ENCODE data around the gene CD80. TPM values are rescaled to one million over a fixed set of nuclear protein-coding genes. Genes with fewer than 3 reads are reported as not detected.

Gene CD80
- total RNA-seq, 4 donors from 2014 or later: 2.4 to 13.8 TPM; not detected in 2

DNA sequence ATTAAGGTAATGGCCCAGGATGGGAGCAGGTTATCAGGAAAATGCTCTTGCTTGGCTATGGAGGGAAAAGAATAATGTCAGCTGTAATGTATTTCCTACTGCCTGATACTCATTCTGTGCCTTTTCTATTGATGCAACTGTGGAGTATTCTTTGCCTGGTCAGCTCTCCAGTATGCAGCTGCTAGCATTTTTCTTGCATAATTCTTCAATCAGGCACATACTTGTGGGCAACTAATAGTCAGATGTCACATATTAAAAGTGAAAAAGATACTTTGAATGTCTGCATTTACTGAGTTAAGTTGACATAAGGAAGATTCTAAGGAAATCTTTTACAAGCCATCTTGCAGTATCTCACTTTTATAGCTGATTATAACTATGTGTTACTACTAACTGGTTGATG is 29.5 kb downstream of the CD80 start:
- Histone ChIP-seq H3K9me3 (no peaks in the 10 kb centered on the region), H3K27me3 (no peaks in the 10 kb centered on the region), H3K36me3 (no peaks in the 10 kb centered on the region), H3K27ac (no peak overlapping the region), H3K4me1 (no peaks in the 10 kb centered on the region), H3K4me3 (no peak overlapping the region)
- DNase-seq: no peak
- TF ChIP-seq, protein P1, sequence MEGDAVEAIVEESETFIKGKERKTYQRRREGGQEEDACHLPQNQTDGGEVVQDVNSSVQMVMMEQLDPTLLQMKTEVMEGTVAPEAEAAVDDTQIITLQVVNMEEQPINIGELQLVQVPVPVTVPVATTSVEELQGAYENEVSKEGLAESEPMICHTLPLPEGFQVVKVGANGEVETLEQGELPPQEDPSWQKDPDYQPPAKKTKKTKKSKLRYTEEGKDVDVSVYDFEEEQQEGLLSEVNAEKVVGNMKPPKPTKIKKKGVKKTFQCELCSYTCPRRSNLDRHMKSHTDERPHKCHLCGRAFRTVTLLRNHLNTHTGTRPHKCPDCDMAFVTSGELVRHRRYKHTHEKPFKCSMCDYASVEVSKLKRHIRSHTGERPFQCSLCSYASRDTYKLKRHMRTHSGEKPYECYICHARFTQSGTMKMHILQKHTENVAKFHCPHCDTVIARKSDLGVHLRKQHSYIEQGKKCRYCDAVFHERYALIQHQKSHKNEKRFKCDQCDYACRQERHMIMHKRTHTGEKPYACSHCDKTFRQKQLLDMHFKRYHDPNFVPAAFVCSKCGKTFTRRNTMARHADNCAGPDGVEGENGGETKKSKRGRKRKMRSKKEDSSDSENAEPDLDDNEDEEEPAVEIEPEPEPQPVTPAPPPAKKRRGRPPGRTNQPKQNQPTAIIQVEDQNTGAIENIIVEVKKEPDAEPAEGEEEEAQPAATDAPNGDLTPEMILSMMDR (IDR thresholded peaks at IDR 0.05): no peak
- TF ChIP-seq POLR2A (IDR thresholded peaks at IDR 0.05): no peak
- TF ChIP-seq POLR2AphosphoS5 (IDR thresholded peaks at IDR 0.05): no peak
- TF ChIP-seq EP300 (IDR thresholded peaks at IDR 0.05; ENCODE audit: low read depth): no peak
- intact Hi-C loops (cut with DNase I; ENCODE audit: low total_unique reads) (no loop called here), in situ Hi-C loops (cut with MboI; ENCODE audit: low pct_ligation_motif_present in 1 of 4, low pct_unique_long_range_greater_than_20kb in 1 of 4, low sequenced_read_pairs in 3 of 4) (no loop called here)

DNA sequence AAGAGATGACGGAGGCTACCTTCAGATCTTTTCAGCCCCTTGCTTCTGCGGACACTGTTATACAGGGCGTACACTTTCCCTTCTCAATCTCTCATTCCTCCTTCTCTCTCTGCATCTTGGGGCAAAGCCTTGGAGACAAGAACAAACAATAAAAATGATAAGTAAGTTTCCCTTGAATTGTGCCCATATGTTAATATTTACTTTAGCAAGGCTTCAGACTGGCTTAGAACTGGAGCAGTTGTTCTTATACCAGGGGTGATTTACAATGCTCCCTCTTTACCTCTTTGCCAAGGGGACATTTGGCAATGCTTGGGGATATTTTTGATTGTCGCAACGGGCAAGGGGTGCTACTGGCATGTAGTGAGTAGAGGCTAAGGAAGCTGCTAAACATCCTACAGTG is 31.7 kb downstream of the CD80 start:
- Histone ChIP-seq H3K9me3 (no peaks in the 10 kb centered on the region), H3K4me1 (no peaks in the 10 kb centered on the region), H3K4me3 (no peak overlapping the region), H3K27ac (no peak overlapping the region), H3K27me3 (no peaks in the 10 kb centered on the region), H3K36me3 (peaks cover 0 to 10% (median 4%) of the 10 kb centered on the region in 4 donors)
- no peak for DNase-seq
- WGBS, 2 donors (ENCODE audit: low coverage in 1 of 2): 93 to 99% methylated on average over 5 of the region's 5 CpGs
- in situ Hi-C loops (cut with MboI; ENCODE audit: low pct_ligation_motif_present in 1 of 4, low pct_unique_long_range_greater_than_20kb in 1 of 4, low sequenced_read_pairs in 3 of 4) (no loop called here), intact Hi-C loops (cut with DNase I; ENCODE audit: low total_unique reads) (no loop called here)
- TF ChIP-seq, protein P1 (IDR thresholded peaks at IDR 0.05): no peak
- TF ChIP-seq EP300 (IDR thresholded peaks at IDR 0.05; ENCODE audit: low read depth) (no peak), POLR2AphosphoS5 (IDR thresholded peaks at IDR 0.05) (no peak), POLR2A (IDR thresholded peaks at IDR 0.05) (no peak)

DNA sequence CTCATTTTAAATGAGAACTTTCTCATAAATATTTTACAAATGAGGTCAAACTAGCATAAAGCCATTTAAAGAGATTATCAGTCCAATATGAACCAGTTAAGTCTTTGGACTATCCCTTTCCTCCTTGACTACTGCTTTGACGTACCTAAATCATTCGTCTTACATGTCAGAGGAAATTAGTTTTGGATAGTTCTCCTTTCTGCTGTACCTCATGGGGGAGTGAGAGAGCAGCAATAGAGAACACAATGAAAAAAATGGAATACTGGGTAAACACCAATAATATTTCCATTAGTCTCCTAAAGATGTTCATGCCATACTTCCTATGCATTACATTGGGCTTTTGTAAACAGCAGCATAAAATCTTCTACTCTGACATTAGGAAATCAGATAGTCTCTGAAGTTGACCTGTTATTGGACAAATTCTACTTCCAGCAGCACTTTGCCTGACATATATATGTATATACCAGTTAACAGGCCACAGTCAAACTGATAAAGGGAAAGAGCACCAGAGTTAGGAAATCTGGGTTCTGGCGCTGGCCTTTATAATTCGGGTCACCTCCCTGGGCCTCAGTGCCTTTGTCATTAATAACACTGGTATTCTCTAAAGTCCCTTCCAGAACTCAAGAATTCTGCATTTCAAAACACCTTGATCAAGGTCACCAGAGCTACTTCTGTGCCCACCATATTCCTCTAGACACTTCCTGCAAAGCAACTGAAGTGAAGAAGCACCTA is 34.3 kb downstream of the CD80 start:
- in situ Hi-C loops (cut with MboI; ENCODE audit: low pct_ligation_motif_present in 1 of 4, low pct_unique_long_range_greater_than_20kb in 1 of 4, low sequenced_read_pairs in 3 of 4): loop anchor here in 1 of 4 donors (25.0 kb wide), 1 partner anchor 162 kb away; the partner anchor contains the start of gene COX17
- H3K27ac ChIP-seq: no peak overlapping the region

DNA sequence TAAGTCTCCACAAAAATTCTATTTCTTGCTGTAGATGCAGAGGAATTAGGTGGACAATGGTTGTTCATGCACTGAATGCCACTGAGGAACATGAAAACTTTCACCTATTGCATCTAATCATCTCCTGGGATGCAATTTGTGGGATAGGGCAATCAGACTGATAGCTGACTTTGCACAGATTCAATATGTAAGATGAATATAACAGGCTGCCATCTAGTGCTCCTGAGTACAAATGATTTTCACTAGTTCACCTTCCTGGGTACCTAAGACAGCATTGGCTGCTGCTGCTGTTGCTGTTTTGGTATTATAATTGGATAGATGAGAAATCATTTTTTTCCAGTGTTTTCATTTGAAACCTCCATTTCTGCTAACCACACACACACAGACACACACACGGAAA is 41.4 kb downstream of the CD80 start:
- no peak overlapping the region for H3K27ac ChIP-seq
- no peaks in the 10 kb centered on the region for H3K4me1 ChIP-seq
- no peaks in the 10 kb centered on the region for H3K27me3 ChIP-seq
- H3K4me3 ChIP-seq: no peak overlapping the region
- no peaks in the 10 kb centered on the region for H3K9me3 ChIP-seq
- TF ChIP-seq, protein P1 (IDR thresholded peaks at IDR 0.05): no peak
- no peak for TF ChIP-seq POLR2AphosphoS5 (IDR thresholded peaks at IDR 0.05)
- no peak for TF ChIP-seq POLR2A (IDR thresholded peaks at IDR 0.05)
- no peak for TF ChIP-seq EP300 (IDR thresholded peaks at IDR 0.05; ENCODE audit: low read depth)
- 90 to 100% methylated on average over 1 of the region's 1 CpG for WGBS, 2 donors (ENCODE audit: low coverage in 1 of 2)
- intact Hi-C loops (cut with DNase I; ENCODE audit: low total_unique reads) (no loop called here), in situ Hi-C loops (cut with MboI; ENCODE audit: low pct_ligation_motif_present in 1 of 4, low pct_unique_long_range_greater_than_20kb in 1 of 4, low sequenced_read_pairs in 3 of 4) (loop anchor here in 1 of 4 donors (25.0 kb wide), 1 partner anchor 169 kb away; the partner anchor contains the start of gene COX17)
- no peak for DNase-seq
- peaks cover 0 to 69% (median 23%) of the 10 kb centered on the region in 4 donors for H3K36me3 ChIP-seq

More for the DNA sequence above, 34.3 kb downstream of the CD80 start:
- intact Hi-C loops (cut with DNase I; ENCODE audit: low total_unique reads): no loop called here
- WGBS, 2 donors (ENCODE audit: low coverage in 1 of 2): 53 to 81% methylated on average over 2 to 4 of the region's 4 CpGs
- H3K27me3 ChIP-seq: no peaks in the 10 kb centered on the region
- no peak for DNase-seq
- H3K4me3 ChIP-seq: no peak overlapping the region
- TF ChIP-seq POLR2AphosphoS5 (IDR thresholded peaks at IDR 0.05): no peak
- TF ChIP-seq POLR2A (IDR thresholded peaks at IDR 0.05): no peak
- TF ChIP-seq, protein P1 (IDR thresholded peaks at IDR 0.05): peak in 1 of 5 experiments; percentile 11
- H3K9me3 ChIP-seq: no peaks in the 10 kb centered on the region
- no peaks in the 10 kb centered on the region for H3K4me1 ChIP-seq
- peaks cover 0 to 28% (median 8%) of the 10 kb centered on the region in 4 donors for H3K36me3 ChIP-seq

Data from transverse colon (tissue), 4 donors.